ENCODE results near the gene ELMO1. TPM values are rescaled to one million over a fixed set of nuclear protein-coding genes. Genes with fewer than 3 reads are reported as not detected.

Gene ELMO1
- total and polyA plus RNA-seq, 4 donors: 10.1 to 183 (median 34.4) TPM

- no peak for ATAC-seq (ENCODE audit: insufficient read depth, low FRiP score)
- Histone ChIP-seq H3K27ac (ENCODE audit: low read depth in 1 of 2, low read length in 1 of 2) (no peak overlapping the region), H3K27me3 (ENCODE audit: control insufficient read depth in 3 of 3, insufficient read depth in 3 of 3, low read length in 2 of 3) (no peaks in the 10 kb centered on the region), H3K9me3 (ENCODE audit: control insufficient read depth in 4 of 4, insufficient read depth in 3 of 4, low read length in 3 of 4) (no peaks in the 10 kb centered on the region), H3K4me1 (ENCODE audit: control insufficient read depth in 5 of 5, insufficient read depth in 5 of 5, low read length in 5 of 5) (peaks cover 0 to 18% (median 0%) of the 10 kb centered on the region in 5 donors), H3K9ac (ENCODE audit: insufficient read depth in 1 of 2, low read length in 2 of 2) (no peak overlapping the region), H3K36me3 (ENCODE audit: control insufficient read depth in 4 of 4, insufficient read depth in 4 of 4, low read length in 4 of 4) (peaks cover 0 to 11% (median under 1%) of the 10 kb centered on the region in 4 donors), H3K4me3 (no peak overlapping the region)
- 67 to 75% methylated on average over 4 of the region's 4 CpGs for WGBS, 2 donors
- DNase-seq: no peak
- no peak for TF ChIP-seq CTCF (IDR thresholded peaks at IDR 0.05; ENCODE audit: control extremely low read depth, extremely low read depth)
Observed at GRCh38 chr7:37235813-37236212, 212.9 kb downstream of the ELMO1 start.

- H3K27me3 ChIP-seq (ENCODE audit: control insufficient read depth in 3 of 3, insufficient read depth in 3 of 3, low read length in 2 of 3): no peaks in the 10 kb centered on the region
- TF ChIP-seq CTCF (IDR thresholded peaks at IDR 0.05; ENCODE audit: control extremely low read depth, extremely low read depth): peak; percentile 14
- 32 to 35% methylated on average over 1 of the region's 1 CpG for WGBS, 2 donors
- H3K4me1 ChIP-seq (ENCODE audit: control insufficient read depth in 5 of 5, insufficient read depth in 5 of 5, low read length in 5 of 5): peaks cover 0 to 18% (median 0%) of the 10 kb centered on the region in 5 donors
- no peak for ATAC-seq (ENCODE audit: insufficient read depth, low FRiP score)
- H3K27ac ChIP-seq (ENCODE audit: low read depth in 1 of 2, low read length in 1 of 2): no peak overlapping the region
- H3K9me3 ChIP-seq (ENCODE audit: control insufficient read depth in 4 of 4, insufficient read depth in 3 of 4, low read length in 3 of 4): no peaks in the 10 kb centered on the region
- no peak overlapping the region for H3K4me3 ChIP-seq
- peaks cover 0 to 11% (median under 1%) of the 10 kb centered on the region in 4 donors for H3K36me3 ChIP-seq (ENCODE audit: control insufficient read depth in 4 of 4, insufficient read depth in 4 of 4, low read length in 4 of 4)
- DNase-seq: no peak
- H3K9ac ChIP-seq (ENCODE audit: insufficient read depth in 1 of 2, low read length in 2 of 2): no peak overlapping the region
Observed at GRCh38 chr7:37234928-37235327, 213.7 kb downstream of the ELMO1 start.

- no peak overlapping the region for H3K27ac ChIP-seq (ENCODE audit: low read depth in 1 of 2, low read length in 1 of 2)
- 67 to 69% methylated on average over 3 of the region's 3 CpGs for WGBS, 2 donors
- ATAC-seq (ENCODE audit: insufficient read depth, low FRiP score): no peak
- no peaks in the 10 kb centered on the region for H3K9me3 ChIP-seq (ENCODE audit: control insufficient read depth in 4 of 4, insufficient read depth in 3 of 4, low read length in 3 of 4)
- H3K4me1 ChIP-seq (ENCODE audit: control insufficient read depth in 5 of 5, insufficient read depth in 5 of 5, low read length in 5 of 5): peaks cover 0 to 19% (median 0%) of the 10 kb centered on the region in 5 donors
- no peak for TF ChIP-seq CTCF (IDR thresholded peaks at IDR 0.05; ENCODE audit: control extremely low read depth, extremely low read depth)
- no peak overlapping the region for H3K9ac ChIP-seq (ENCODE audit: insufficient read depth in 1 of 2, low read length in 2 of 2)
- no peak overlapping the region for H3K4me3 ChIP-seq
- DNase-seq: no peak
- peaks cover 0 to 6% (median under 1%) of the 10 kb centered on the region in 4 donors for H3K36me3 ChIP-seq (ENCODE audit: control insufficient read depth in 4 of 4, insufficient read depth in 4 of 4, low read length in 4 of 4)
- H3K27me3 ChIP-seq (ENCODE audit: control insufficient read depth in 3 of 3, insufficient read depth in 3 of 3, low read length in 2 of 3): no peaks in the 10 kb centered on the region
Observed at GRCh38 chr7:37234334-37234733, 214.3 kb downstream of the ELMO1 start.

- peaks cover 0 to 23% (median 0%) of the 10 kb centered on the region in 5 donors for H3K4me1 ChIP-seq (ENCODE audit: control insufficient read depth in 5 of 5, insufficient read depth in 5 of 5, low read length in 5 of 5)
- 97 to 99% methylated on average over 6 of the region's 6 CpGs for WGBS, 2 donors
Observed at GRCh38 chr7:37231613-37232012, 217.1 kb downstream of the ELMO1 start.

More at GRCh38 chr7:37231613-37232012, 217.1 kb downstream of the ELMO1 start:
- Histone ChIP-seq H3K9me3 (ENCODE audit: control insufficient read depth in 4 of 4, insufficient read depth in 3 of 4, low read length in 3 of 4) (no peaks in the 10 kb centered on the region), H3K27me3 (ENCODE audit: control insufficient read depth in 3 of 3, insufficient read depth in 3 of 3, low read length in 2 of 3) (no peaks in the 10 kb centered on the region), H3K4me3 (no peak overlapping the region), H3K27ac (ENCODE audit: low read depth in 1 of 2, low read length in 1 of 2) (no peak overlapping the region), H3K36me3 (ENCODE audit: control insufficient read depth in 4 of 4, insufficient read depth in 4 of 4, low read length in 4 of 4) (peaks cover 0 to 5% (median under 1%) of the 10 kb centered on the region in 4 donors), H3K9ac (ENCODE audit: insufficient read depth in 1 of 2, low read length in 2 of 2) (no peak overlapping the region)
- TF ChIP-seq CTCF (IDR thresholded peaks at IDR 0.05; ENCODE audit: control extremely low read depth, extremely low read depth): no peak
- DNase-seq (no peak), ATAC-seq (ENCODE audit: insufficient read depth, low FRiP score) (no peak)

All from lung (tissue), 12 donors.